SK-N-SH treated with all-trans-retinoic acid at 6 μM for 48 hours (cell line): ENCODE data around the gene ABCG5.

Experiments
- ATAC-seq: fragments of 200-7000 bp; cut with Tn5 transposase; 3 replicates; pipeline ENCODE4 v1.9.1; 2020; ENCODE audit warnings: mild to moderate bottlenecking, moderate library complexity
- ARNTL ChIP-seq: fragments of 450-650 bp; formaldehyde crosslinking; IDR thresholded peaks from 2 replicates; pipeline ENCODE4 v1.5.0; 2020; ENCODE audit warnings: low read depth, mild to moderate bottlenecking, moderate library complexity, borderline replicate concordance
- BACH2 ChIP-seq: fragments of 250-450 bp; sonication (Bioruptor Pico); IDR thresholded peaks from 2 replicates; pipeline ENCODE4 v1.9.0; 2021; ENCODE audit warnings: mild to moderate bottlenecking, borderline replicate concordance
- CREB5 ChIP-seq: fragments of 250-450 bp; sonication (Bioruptor Pico); IDR thresholded peaks from 2 replicates; pipeline ENCODE4 v1.5.1; 2020; ENCODE audit warnings: low read depth, mild to moderate bottlenecking, moderate library complexity
- CSDC2 ChIP-seq: fragments of 250-450 bp; sonication (Bioruptor Pico); IDR thresholded peaks from 2 replicates; pipeline ENCODE4 v1.5.0; 2020; ENCODE audit warnings: mild to moderate bottlenecking, moderate library complexity
- CSRNP3 ChIP-seq: fragments of 250-450 bp; sonication (Bioruptor Pico); IDR thresholded peaks from 2 replicates; pipeline ENCODE4 v1.5.1; 2021; ENCODE audit warnings: mild to moderate bottlenecking, moderate library complexity
- ESRRG ChIP-seq: fragments of 250-450 bp; sonication (Bioruptor Pico); IDR thresholded peaks from 2 replicates; pipeline ENCODE4 v1.6.1; 2021; ENCODE audit warnings: mild to moderate bottlenecking
- GLIS3 ChIP-seq: fragments of 250-450 bp; sonication (Bioruptor Pico); IDR thresholded peaks from 2 replicates; pipeline ENCODE4 v1.5.0; 2020; ENCODE audit warnings: mild to moderate bottlenecking, moderate library complexity
- OSR1 ChIP-seq: fragments of 250-450 bp; sonication (Bioruptor Pico); IDR thresholded peaks from 2 replicates; pipeline ENCODE4 v1.8.0; 2022; ENCODE audit warnings: moderate library complexity, mild to moderate bottlenecking, inconsistent platforms
- PATZ1 ChIP-seq: fragments of 250-450 bp; sonication (Bioruptor Pico); IDR thresholded peaks from 2 replicates; pipeline ENCODE4 v1.8.0; 2020; ENCODE audit warnings: mild to moderate bottlenecking, moderate library complexity, borderline replicate concordance
- POU6F1 ChIP-seq: fragments of 250-450 bp; sonication (Bioruptor Pico); IDR thresholded peaks from 2 replicates; pipeline ENCODE4 v1.8.0; 2021; ENCODE audit warnings: low read depth, mild to moderate bottlenecking, moderate library complexity, borderline replicate concordance
- PPARA ChIP-seq: fragments of 250-450 bp; sonication (Bioruptor Pico); IDR thresholded peaks from 2 replicates; pipeline ENCODE4 v1.5.0; 2020; ENCODE audit warnings: mild to moderate bottlenecking, borderline replicate concordance
- RARB ChIP-seq: fragments of 250-450 bp; sonication (Bioruptor Pico); IDR thresholded peaks from 2 replicates; pipeline ENCODE4 v1.8.0; 2021; ENCODE audit warnings: mild to moderate bottlenecking, moderate library complexity
- SNAI2 ChIP-seq: fragments of 250-450 bp; sonication (Bioruptor Pico); IDR thresholded peaks from 2 replicates; pipeline ENCODE4 v1.5.0; 2020; ENCODE audit warnings: mild to moderate bottlenecking, moderate library complexity
- TCF4 ChIP-seq: fragments of 250-450 bp; sonication (Bioruptor Pico); IDR thresholded peaks from 2 replicates; pipeline ENCODE4 v1.8.0; 2021; ENCODE audit warnings: mild to moderate bottlenecking, moderate library complexity, borderline replicate concordance
- TOX ChIP-seq: fragments of 250-450 bp; sonication (Bioruptor Pico); IDR thresholded peaks from 2 replicates; pipeline ENCODE4 v1.8.0; 2021; ENCODE audit warnings: mild to moderate bottlenecking, moderate library complexity, borderline replicate concordance
- TSHZ2 ChIP-seq: fragments of 250-450 bp; sonication (Bioruptor Pico); IDR thresholded peaks from 2 replicates; pipeline ENCODE4 v1.5.0; 2020; ENCODE audit warnings: mild to moderate bottlenecking, moderate library complexity
- ZFP3 ChIP-seq: fragments of 250-450 bp; sonication (Bioruptor Pico); IDR thresholded peaks from 2 replicates; pipeline ENCODE4 v1.5.0; 2020; ENCODE audit warnings: mild to moderate bottlenecking, moderate library complexity
- ZFP30 ChIP-seq: fragments of 450-650 bp; formaldehyde crosslinking; IDR thresholded peaks from 2 replicates; pipeline ENCODE4 v1.5.0; 2022; ENCODE audit warnings: mild to moderate bottlenecking, moderate library complexity
- ZNF565 ChIP-seq: fragments of 450-650 bp; formaldehyde crosslinking; conservative IDR thresholded peaks from 2 replicates; pipeline ENCODE4 v1.5.0; 2020; ENCODE audit warnings: low read depth, mild to moderate bottlenecking, moderate library complexity
- ZNF70 ChIP-seq: fragments of 450-650 bp; formaldehyde crosslinking; IDR thresholded peaks from 2 replicates; pipeline ENCODE4 v1.5.0; 2020; ENCODE audit warnings: mild to moderate bottlenecking, moderate library complexity
- ZNF8 ChIP-seq: fragments of 450-650 bp; formaldehyde crosslinking; IDR thresholded peaks from 2 replicates; pipeline ENCODE4 v1.5.0; 2020; ENCODE audit warnings: mild to moderate bottlenecking, moderate library complexity

The ABCG5 gene

GRCh38 chr2:43776324-43776723 is 62.3 kb downstream of the ABCG5 start:
- ATAC-seq, result no peak
- TF ChIP-seq TCF4 (CRISPR knock-in tag) (no peak), ZFP3 (no peak)
- TF ChIP-seq, all 23 proteins: peak for 0

- peak; percentile 10 for ATAC-seq
- TF ChIP-seq ZFP3 (no peak), ZNF565 (CRISPR knock-in tag) (no peak), RARB (no peak), PATZ1 (CRISPR knock-in tag) (no peak), OSR1 (CRISPR knock-in tag) (no peak), SNAI2 (CRISPR knock-in tag) (no peak), ZNF70 (no peak), CSRNP3 (CRISPR knock-in tag) (no peak)
- TF ChIP-seq, all 23 proteins: peak for 0
Measured at GRCh38 chr2:43774617-43775016, 64.0 kb downstream of the ABCG5 start.

- TF ChIP-seq ZFP3 (0 out of 2 replicates have a peak, but pooled peaks have one; percentile 34), BACH2 (CRISPR knock-in tag) (no peak), TSHZ2 (CRISPR knock-in tag) (peak; percentile 12; the same call in 1 of the 2 replicates), ZNF8 (CRISPR knock-in tag) (no peak), ZNF70 (no peak), GLIS3 (CRISPR knock-in tag) (0 out of 2 replicates have a peak, but pooled peaks have one; percentile 71), CREB5 (0 out of 2 replicates have a peak, but pooled peaks have one; percentile 21), CSDC2 (CRISPR knock-in tag) (0 out of 2 replicates have a peak, but pooled peaks have one; percentile 69)
- ATAC-seq, result peak; percentile 100
Measured at GRCh38 chr2:43773876-43774613, 64.6 kb downstream of the ABCG5 start, which contains the start of gene DYNC2LI1. Gene DYNC2LI1 (plus strand): TSS chr2:43774039. CDS start chr2:43774139, 100 bp downstream.

GRCh38 chr2:43766006-43766405 is 72.6 kb downstream of the ABCG5 start:
- ATAC-seq, result no peak
- TF ChIP-seq TOX (CRISPR knock-in tag) (no peak), ZFP30 (CRISPR knock-in tag) (no peak), PATZ1 (CRISPR knock-in tag) (no peak), OSR1 (CRISPR knock-in tag) (no peak), ARNTL (CRISPR knock-in tag) (no peak), POU6F1 (CRISPR knock-in tag) (no peak), CSRNP3 (CRISPR knock-in tag) (no peak), CREB5 (no peak), PPARA (CRISPR knock-in tag) (no peak), GLIS3 (CRISPR knock-in tag) (no peak), ESRRG (CRISPR knock-in tag) (no peak)
